NCI-H1048 (cell line): ENCODE results near the gene RAD54L2.
"Not testable (repeated sequence)": the region's sequence is repeated elsewhere in the genome, so short reads cannot be mapped to it uniquely, and the experiment has no call there.

Experiments
- DNase-seq: peaks from one replicate; lab custom pipeline; 2025; lab: John Stamatoyannopoulos, UW

Gene RAD54L2

GRCh38 chr3:51538459-51539290 lies at the start of gene RAD54L2:
Gene RAD54L2 (plus strand): TSS chr3:51538719. CDS start chr3:51590421, 51,702 bp downstream.
- DNase-seq: peak; percentile 24

- peak; percentile 81 for DNase-seq
These were observed 39.4 kb upstream of the RAD54L2 start for GRCh38 chr3:51498876-51499738.

- no peak for DNase-seq
These were observed 37.8 kb upstream of the RAD54L2 start for GRCh38 chr3:51500632-51501131.

- peak; percentile 3 for DNase-seq
These were observed 36.5 kb upstream of the RAD54L2 start for GRCh38 chr3:51501833-51502561.

- DNase-seq: no peak
These were observed 36.0 kb upstream of the RAD54L2 start for GRCh38 chr3:51502562-51502910.

- DNase-seq: no peak
These were observed 35.5 kb upstream of the RAD54L2 start for GRCh38 chr3:51503007-51503406.

- DNase-seq: no peak
These were observed 30.3 kb upstream of the RAD54L2 start for GRCh38 chr3:51508255-51508654.

- DNase-seq: no peak
These were observed 27.5 kb upstream of the RAD54L2 start for GRCh38 chr3:51510996-51511395.

GRCh38 chr3:51514210-51514609 lies 24.3 kb upstream of the RAD54L2 start:
- DNase-seq: no peak

- no peak for DNase-seq
These were observed 18.7 kb upstream of the RAD54L2 start for GRCh38 chr3:51519848-51520247.

GRCh38 chr3:51520906-51521730 lies 17.4 kb upstream of the RAD54L2 start:
- DNase-seq: not testable (repeated sequence)

- DNase-seq: no peak
These were observed 16.1 kb upstream of the RAD54L2 start for GRCh38 chr3:51522273-51522962.

- not testable (repeated sequence) for DNase-seq
These were observed 13.6 kb upstream of the RAD54L2 start for GRCh38 chr3:51524874-51525273.

- no peak for DNase-seq
These were observed 8.0 kb upstream of the RAD54L2 start for GRCh38 chr3:51530485-51530884.

GRCh38 chr3:51535146-51536019 lies 3.1 kb upstream of the RAD54L2 start:
- DNase-seq: no peak

- not testable (repeated sequence) for DNase-seq
These were observed 888 bp upstream of the RAD54L2 start for GRCh38 chr3:51537631-51538030.

GRCh38 chr3:51538115-51538458 lies 432 bp upstream of the RAD54L2 start:
- DNase-seq: no peak

- no peak for DNase-seq
These were observed 897 bp downstream of the RAD54L2 start for GRCh38 chr3:51539291-51539941.

- not testable (repeated sequence) for DNase-seq
These were observed 4.1 kb downstream of the RAD54L2 start for GRCh38 chr3:51542596-51542995.
